Lower leg skin (tissue), 4 donors: ENCODE results near the gene PIK3C2B. TPM values are rescaled to one million over a fixed set of nuclear protein-coding genes. Genes with fewer than 3 reads are reported as not detected.
A peak's percentile ranks its signal among the peaks of the same experiment; 100 is the strongest.
"Not testable (repeated sequence)": the region's sequence is repeated elsewhere in the genome, so short reads cannot be mapped to it uniquely, and the experiment has no call there.

Experiments used
- DNase-seq, 2 donors: peaks; one replicate each; pipeline ENCODE4 v3.0.0-alpha.2; 2019; ENCODE audit warnings: low spot score in 2 of 2
- H3K4me3 ChIP-seq: fragments of 200-600 bp; sonication (generic); 2 replicates; pipeline ENCODE4 v1.5.1; 2017; ENCODE audit warnings: mild to moderate bottlenecking, low read depth; ENCODE audit not compliant: poor library complexity, severe bottlenecking
- CTCF ChIP-seq, 3 donors: fragments of 450-650 bp; IDR thresholded peaks; one replicate each; pipeline ENCODE4 v1.5.1; 2016; ENCODE audit warnings: antibody characterized with exemption in 3 of 3, mild to moderate bottlenecking in 3 of 3, moderate library complexity in 2 of 3
- POLR2A ChIP-seq, 2 donors: fragments of 450-650 bp; IDR thresholded peaks; one replicate each; pipeline ENCODE4 v1.6.1; 2016 to 2017; ENCODE audit warnings: antibody characterized with exemption in 2 of 2, mild to moderate bottlenecking in 1 of 2, moderate library complexity in 1 of 2
- WGBS, 2 donors: methylation state at CpG; one replicate each; pipeline ENCODE4 v1.1.5; 2018; 5-methylcytosine and 5-hydroxymethylcytosine counted together
- intact Hi-C: fragments of 100-400 bp; cut with DNase I; formaldehyde crosslinking; loops from one replicate; pipeline ENCODE4 v1.15.0; 2023; ENCODE audit warnings: low total_unique reads
- total RNA-seq, 4 donors: library from RNA; depleted of rRNA; stranded (reverse); fragments of >200 nt; gene quantifications; one replicate each; pipeline ENCODE4 v1.1.0, GENCODE V29; 2016

Gene PIK3C2B
- total RNA-seq, 4 donors from 2014 or later, result 51.7 to 92.1 (median 62.1) TPM

- no peak overlapping the region for H3K4me3 ChIP-seq
- TF ChIP-seq CTCF (IDR thresholded peaks at IDR 0.05) (no peak), POLR2A (IDR thresholded peaks at IDR 0.05) (no peak)
- intact Hi-C loops, result no loop called here
- WGBS, 2 donors, result 75 to 80% methylated on average over 5 of the region's 5 CpGs
- DNase-seq, result no peak
Measured at GRCh38 chr1:204487256-204487615, 7.4 kb downstream of the PIK3C2B start.

GRCh38 chr1:204486513-204487255 is 7.9 kb downstream of the PIK3C2B start:
- H3K4me3 ChIP-seq, DNase-seq, intact Hi-C loops: not testable (repeated sequence)
- 86 to 89% methylated on average over 9 of the region's 9 CpGs for WGBS, 2 donors

GRCh38 chr1:204483791-204484190 is 10.8 kb downstream of the PIK3C2B start:
- no peak overlapping the region for H3K4me3 ChIP-seq
- TF ChIP-seq CTCF (IDR thresholded peaks at IDR 0.05), result no peak
- no peak for TF ChIP-seq POLR2A (IDR thresholded peaks at IDR 0.05)
- DNase-seq, result no peak
- WGBS, 2 donors, result 68 to 75% methylated on average over 6 to 7 of the region's 7 CpGs
- intact Hi-C loops, result loop anchor here (5.0 kb wide), 1 partner anchor 36 kb away; no protein-coding TSS in a partner anchor

GRCh38 chr1:204480515-204480914 is 14.1 kb downstream of the PIK3C2B start:
- intact Hi-C loops, result loop anchor here (5.0 kb wide), 1 partner anchor 33 kb away; no protein-coding TSS in a partner anchor
- no peak overlapping the region for H3K4me3 ChIP-seq
- 57 to 59% methylated on average over 7 to 8 of the region's 8 CpGs for WGBS, 2 donors
- no peak for TF ChIP-seq CTCF (IDR thresholded peaks at IDR 0.05)
- TF ChIP-seq POLR2A (IDR thresholded peaks at IDR 0.05), result no peak
- no peak for DNase-seq

GRCh38 chr1:204479387-204480136 is 15.0 kb downstream of the PIK3C2B start:
- TF ChIP-seq POLR2A (IDR thresholded peaks at IDR 0.05) (no peak), CTCF (IDR thresholded peaks at IDR 0.05) (no peak)
- peak in 1 of 2 donors; percentile 59 for DNase-seq
- 44 to 52% methylated on average over 13 of the region's 13 CpGs for WGBS, 2 donors
- intact Hi-C loops, result loop anchor here (5.0 kb wide), 1 partner anchor 32 kb away; no protein-coding TSS in a partner anchor
- H3K4me3 ChIP-seq, result no peak overlapping the region

- no peak overlapping the region for H3K4me3 ChIP-seq
- DNase-seq, result no peak
- TF ChIP-seq POLR2A (IDR thresholded peaks at IDR 0.05) (no peak), CTCF (IDR thresholded peaks at IDR 0.05) (no peak)
- 45 to 51% methylated on average over 2 of the region's 2 CpGs for WGBS, 2 donors
- intact Hi-C loops, result no loop called here
Measured at GRCh38 chr1:204478921-204479320, 15.7 kb downstream of the PIK3C2B start.
